Endodermal cell (in vitro differentiated cells): ENCODE measurements around the gene TRAF7. TPM values are rescaled to one million over a fixed set of nuclear protein-coding genes. Genes with fewer than 3 reads are reported as not detected.

Experiments used
- DNase-seq: peaks from one replicate; pipeline ENCODE4 v3.0.0-alpha.2; 2017
- H3K27ac ChIP-seq: 2 replicates; pipeline ENCODE4 v1.5.1; 2013; ENCODE audit warnings: mild to moderate bottlenecking, low read depth, low read length, moderate library complexity
- H3K27me3 ChIP-seq: 2 replicates; pipeline ENCODE4 v1.6.1; 2013; ENCODE audit warnings: mild to moderate bottlenecking, low read length, moderate library complexity; ENCODE audit not compliant: insufficient read depth, control insufficient read depth, poor library complexity, severe bottlenecking
- H3K36me3 ChIP-seq: 2 replicates; pipeline ENCODE4 v1.7.0; 2013; ENCODE audit warnings: mild to moderate bottlenecking, low read length, moderate library complexity; ENCODE audit not compliant: control insufficient read depth, insufficient read depth
- H3K4me1 ChIP-seq: one replicate; pipeline ENCODE4 v1.7.0; 2013; ENCODE audit warnings: low read length; ENCODE audit not compliant: control insufficient read depth, insufficient read depth
- H3K4me3 ChIP-seq: 2 replicates; pipeline ENCODE4 v1.5.1; 2013; ENCODE audit warnings: mild to moderate bottlenecking, low read length, moderate library complexity
- H3K9ac ChIP-seq: 2 replicates; pipeline ENCODE4 v1.6.1; 2013; ENCODE audit warnings: mild to moderate bottlenecking, low read length, moderate library complexity; ENCODE audit not compliant: poor library complexity, severe bottlenecking; ENCODE audit errors: extremely low read depth
- H3K9me3 ChIP-seq: 2 replicates; pipeline ENCODE4 v1.6.1; 2013; ENCODE audit warnings: mild to moderate bottlenecking, low read length, moderate library complexity; ENCODE audit not compliant: control insufficient read depth
- H3K27ac Mint-ChIP-seq: 2 replicates; pipeline ENCODE4 v1.8.0; 2020; ENCODE audit warnings: mixed read lengths
- H3K27me3 Mint-ChIP-seq: 2 replicates; pipeline ENCODE4 v1.8.0; 2021; ENCODE audit warnings: mild to moderate bottlenecking, mixed read lengths; ENCODE audit not compliant: insufficient read depth
- H3K36me3 Mint-ChIP-seq: 2 replicates; pipeline ENCODE4 v1.8.0; 2020; ENCODE audit warnings: low read depth, mixed read lengths
- H3K4me1 Mint-ChIP-seq: 2 replicates; pipeline ENCODE4 v1.8.0; 2020; ENCODE audit warnings: mixed read lengths
- H3K4me3 Mint-ChIP-seq: 2 replicates; pipeline ENCODE4 v1.8.0; 2020; ENCODE audit warnings: mild to moderate bottlenecking, moderate library complexity, mixed read lengths
- H3K9me3 Mint-ChIP-seq: 2 replicates; pipeline ENCODE4 v1.8.0; 2020; ENCODE audit warnings: mild to moderate bottlenecking, mixed read lengths
- CTCF ChIP-seq: fragments of 200-600 bp; sonication (generic); conservative IDR thresholded peaks from 2 replicates; pipeline ENCODE4 v1.5.0; 2021; ENCODE audit warnings: antibody characterized with exemption, mild to moderate bottlenecking
- WGBS, 2 experiments: methylation state at CpG; one replicate each; pipeline versions ENCODE4 v1.1.5 to v1.1.7; 2013; ENCODE audit warnings: missing lambda C conversion rate in 2 of 2, mixed read lengths in 1 of 2; ENCODE audit not compliant: insufficient coverage in 1 of 2, insufficient read length in 1 of 2; 5-methylcytosine and 5-hydroxymethylcytosine counted together
- total RNA-seq, 2 donors: library from RNA; stranded (reverse); fragmentation: NEBNext Ultra II Directional in 1 of 2; extraction: Animal tissue kit (Norgen Biotek cat#: 25700) in 1 of 2; gene quantifications; 2 replicates in 1 of 2; 3 replicates in 1 of 2; pipeline ENCODE4 v1.2.1, GENCODE V29; 2021

The TRAF7 gene
- total RNA-seq, 2 donors from 2014 or later = 108 to 110 TPM

- no peak for DNase-seq
- H3K27ac ChIP-seq = no peak overlapping the region
- Mint-ChIP-seq H3K27me3 (peaks cover 5% of the 10 kb centered on the region), H3K27ac (no peak overlapping the region), H3K9me3 (peaks cover 4% of the 10 kb centered on the region), H3K4me1 (peaks cover 10% of the 10 kb centered on the region), H3K4me3 (no peak overlapping the region), H3K36me3 (peaks cover 31% of the 10 kb centered on the region)
- H3K4me1 ChIP-seq = peaks cover 1% of the 10 kb centered on the region
- H3K4me3 ChIP-seq = no peak overlapping the region
- peaks cover 29% of the 10 kb centered on the region for H3K36me3 ChIP-seq
- WGBS, 2 experiments = 90 to 95% methylated on average over 19 to 23 of the region's 23 CpGs
- TF ChIP-seq CTCF = no peak
- H3K9ac ChIP-seq = no peak overlapping the region
- no peaks in the 10 kb centered on the region for H3K27me3 ChIP-seq
- no peaks in the 10 kb centered on the region for H3K9me3 ChIP-seq
Observed at GRCh38 chr16:2208308-2208707, 52.7 kb downstream of the TRAF7 start.

GRCh38 chr16:2208772-2209171 lies 53.2 kb downstream of the TRAF7 start:
- Mint-ChIP-seq H3K36me3 (peaks cover 34% of the 10 kb centered on the region), H3K27me3 (peaks cover under 1% of the 10 kb centered on the region), H3K9me3 (no peaks in the 10 kb centered on the region), H3K4me1 (peaks cover 14% of the 10 kb centered on the region), H3K27ac (no peak overlapping the region), H3K4me3 (no peak overlapping the region)
- H3K9ac ChIP-seq = no peak overlapping the region
- H3K27ac ChIP-seq = no peak overlapping the region
- WGBS, 2 experiments = 92 to 96% methylated on average over 8 to 9 of the region's 9 CpGs
- DNase-seq = no peak
- no peaks in the 10 kb centered on the region for H3K27me3 ChIP-seq
- TF ChIP-seq CTCF = no peak
- H3K9me3 ChIP-seq = no peaks in the 10 kb centered on the region
- peaks cover 3% of the 10 kb centered on the region for H3K4me1 ChIP-seq
- H3K4me3 ChIP-seq = no peak overlapping the region
- H3K36me3 ChIP-seq = peaks cover 32% of the 10 kb centered on the region

- H3K4me1 Mint-ChIP-seq = peaks cover 14% of the 10 kb centered on the region
- H3K27ac Mint-ChIP-seq = no peak overlapping the region
- Histone ChIP-seq H3K36me3 (peaks cover 32% of the 10 kb centered on the region), H3K9me3 (no peaks in the 10 kb centered on the region), H3K27ac (no peak overlapping the region), H3K4me1 (peaks cover 3% of the 10 kb centered on the region), H3K9ac (no peak overlapping the region), H3K4me3 (no peak overlapping the region), H3K27me3 (no peaks in the 10 kb centered on the region)
- peaks cover 34% of the 10 kb centered on the region for H3K36me3 Mint-ChIP-seq
- no peaks in the 10 kb centered on the region for H3K9me3 Mint-ChIP-seq
- no peak overlapping the region for H3K4me3 Mint-ChIP-seq
- WGBS, 2 experiments = 96 to 97% methylated on average over 23 to 29 of the region's 29 CpGs
- no peak for DNase-seq
- no peaks in the 10 kb centered on the region for H3K27me3 Mint-ChIP-seq
- no peak for TF ChIP-seq CTCF
Observed at GRCh38 chr16:2209258-2210008, 53.9 kb downstream of the TRAF7 start.
